Inflammatory macrophage treated with lipopolysaccharide for 1 hour (primary cell): ENCODE data around the gene MSH5.

Experiments used
- DNase-seq, 2 donors: peaks; one replicate each; pipeline ENCODE4 v3.0.0-alpha.2; 2020 to 2022

The MSH5 gene

GRCh38 chr6:31761343-31761742 lies 21.5 kb downstream of the MSH5 start:
- no peak for DNase-seq

GRCh38 chr6:31762356-31762755 lies 22.6 kb downstream of the MSH5 start, which contains the start of gene SAPCD1:
TSS of gene SAPCD1 (plus strand) at chr6:31762656. CDS start at chr6:31763055, 399 bp downstream.
- DNase-seq, result no peak

DNA sequence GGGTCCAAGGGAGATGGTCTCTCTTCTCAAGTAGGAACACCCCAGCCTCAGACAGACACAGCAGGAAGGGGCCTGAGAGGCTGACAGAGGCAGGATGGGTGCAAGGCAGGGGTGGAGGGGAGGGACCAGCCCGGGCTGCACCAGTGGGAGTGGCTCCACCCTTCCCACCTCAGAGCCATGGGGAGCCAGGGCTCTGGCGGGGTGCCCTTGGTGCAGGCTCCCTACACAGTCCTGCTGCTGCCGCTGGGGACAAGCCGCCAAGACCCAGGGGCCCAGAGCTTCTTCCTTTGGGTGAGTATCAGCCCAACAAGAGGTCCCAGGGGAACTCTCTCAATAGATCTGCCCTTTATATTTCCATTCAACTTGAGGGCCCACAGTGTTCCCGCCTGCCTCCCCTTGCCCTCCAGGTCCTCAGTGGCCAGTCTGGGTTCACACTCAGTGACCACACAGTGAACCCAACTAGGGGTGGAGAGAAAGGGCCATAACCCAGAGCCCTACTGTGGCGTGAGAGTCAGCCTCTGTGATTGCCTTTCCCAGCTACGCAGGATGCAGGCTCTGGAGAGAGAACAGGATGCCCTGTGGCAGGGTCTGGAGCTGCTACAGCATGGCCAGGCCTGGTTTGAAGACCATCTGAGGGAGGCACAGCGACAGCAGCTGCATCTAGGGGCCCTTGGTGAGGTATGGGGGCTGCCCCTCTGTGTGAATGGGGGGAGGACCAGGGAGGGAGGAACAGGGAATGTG lies 23.2 kb downstream of the MSH5 start:
- no peak for DNase-seq

GRCh38 chr6:31763619-31763940 lies 23.8 kb downstream of the MSH5 start:
- DNase-seq, result no peak

GRCh38 chr6:31764198-31764597 lies 24.4 kb downstream of the MSH5 start:
- no peak for DNase-seq

DNA sequence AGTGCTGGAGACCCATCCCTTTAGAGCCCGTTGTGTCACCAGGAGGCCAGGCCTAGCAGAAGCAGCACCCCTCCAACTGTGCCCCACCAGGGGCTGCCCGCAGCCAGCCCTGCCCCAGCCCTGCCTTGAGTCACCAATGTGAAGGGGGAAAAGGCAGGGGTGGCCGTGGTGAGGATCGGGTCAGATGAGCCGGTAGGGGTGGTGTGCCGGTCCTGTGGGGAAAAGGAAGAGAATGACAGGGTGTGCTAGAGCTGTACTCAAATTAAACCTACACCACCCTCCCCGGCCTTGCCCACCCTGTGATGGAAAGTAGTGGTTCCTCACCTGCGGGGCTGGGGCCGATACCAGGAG lies 25.7 kb downstream of the MSH5 start:
- no peak for DNase-seq

GRCh38 chr6:31765910-31766794 lies 26.3 kb downstream of the MSH5 start:
- DNase-seq, result no peak

DNA sequence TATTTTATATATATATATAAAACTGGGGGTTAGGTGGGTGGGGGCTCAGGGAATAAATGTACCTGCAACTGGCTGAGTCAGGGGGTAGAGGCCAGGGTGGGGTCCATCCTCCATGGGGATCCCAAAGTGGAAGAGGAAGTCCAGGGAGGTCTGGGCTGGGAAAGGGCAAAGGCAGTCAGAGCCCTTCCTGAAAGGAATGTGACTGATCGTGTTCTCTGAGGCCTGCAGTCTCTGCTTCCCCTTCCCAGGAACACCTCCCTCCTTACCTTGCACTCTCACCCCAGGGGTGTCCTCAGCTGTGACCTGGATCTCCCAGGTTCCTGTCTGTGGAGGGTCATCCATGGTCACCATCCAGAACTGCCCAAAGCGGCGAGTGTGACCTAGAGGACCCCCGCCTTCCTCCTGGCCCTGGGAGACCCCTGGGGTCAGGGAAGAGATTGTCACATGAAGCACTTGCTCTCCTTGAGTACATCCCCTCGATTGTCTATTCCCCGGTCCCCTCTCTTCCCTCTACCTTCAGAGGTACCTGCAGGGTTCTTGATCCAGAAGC lies 27.4 kb downstream of the MSH5 start:
- DNase-seq, result no peak

GRCh38 chr6:31768363-31769257 lies 28.8 kb downstream of the MSH5 start:
- peak; percentile 69 to 83 for DNase-seq

GRCh38 chr6:31769684-31770371 lies 30.0 kb downstream of the MSH5 start:
- DNase-seq, result peak; percentile 66 to 93

- DNase-seq, result no peak
Measured at GRCh38 chr6:31770860-31771259, 31.1 kb downstream of the MSH5 start.

DNA sequence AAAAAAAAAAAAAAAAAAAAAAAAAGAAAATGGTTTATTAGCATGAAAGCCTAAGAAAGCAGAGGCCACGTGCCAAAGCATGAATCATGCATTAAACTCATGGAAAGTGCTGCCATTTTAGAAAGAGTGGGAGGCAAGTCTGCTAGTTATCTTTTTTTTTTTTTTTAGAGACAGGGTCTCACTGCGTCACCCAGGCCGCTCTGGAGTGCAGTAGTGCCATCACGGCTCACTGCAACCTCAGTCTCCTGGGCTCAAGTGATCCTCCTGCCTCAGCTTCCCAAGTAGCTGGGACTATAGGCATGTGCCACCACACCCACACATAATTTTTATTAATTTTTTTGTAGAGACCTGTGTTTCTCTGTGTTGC lies 32.2 kb downstream of the MSH5 start:
- DNase-seq, result no peak

GRCh38 chr6:31775184-31775583 lies 35.4 kb downstream of the MSH5 start:
- DNase-seq, result no peak

DNA sequence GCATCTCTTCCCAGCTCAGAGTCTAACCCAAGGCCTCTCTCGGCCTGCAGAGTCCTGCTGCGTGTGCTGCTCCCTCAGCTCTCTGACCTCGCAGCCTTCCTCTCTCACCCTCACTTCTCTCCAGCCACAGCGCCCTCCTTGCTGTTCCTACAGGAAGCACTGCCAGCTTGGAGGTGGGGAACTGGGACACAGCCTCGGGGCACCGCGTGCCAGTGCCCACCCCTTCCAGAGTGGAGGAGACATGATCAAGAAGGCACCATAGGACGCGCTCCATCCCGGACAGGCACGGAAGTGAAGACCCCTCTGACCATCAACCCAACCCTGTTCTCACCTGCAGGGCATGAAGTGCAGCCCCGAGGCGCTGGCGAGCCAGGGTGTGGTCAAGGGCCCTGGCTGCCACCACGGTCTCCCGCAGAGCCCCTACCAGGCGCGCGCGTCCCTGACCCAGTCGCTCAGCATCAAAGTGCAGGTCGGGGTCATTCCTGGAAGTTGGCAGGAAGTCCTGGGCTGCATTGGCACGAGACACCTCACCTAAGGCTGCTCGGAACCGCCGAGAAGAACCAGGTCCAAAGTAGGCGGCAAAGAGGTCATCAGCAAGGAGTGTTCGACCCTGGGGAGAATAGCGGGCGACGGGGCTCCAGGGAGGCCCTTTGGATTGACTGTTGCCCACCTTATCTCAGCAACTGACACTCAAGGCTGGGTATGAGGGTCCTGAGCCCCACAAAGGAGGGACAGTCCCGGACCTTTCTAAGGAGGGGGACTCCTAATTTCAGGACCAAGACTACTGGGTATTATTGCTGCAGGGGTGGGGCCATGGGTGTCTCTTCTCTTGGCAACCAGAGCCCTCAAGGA lies 36.1 kb downstream of the MSH5 start:
- DNase-seq, result no peak

DNA sequence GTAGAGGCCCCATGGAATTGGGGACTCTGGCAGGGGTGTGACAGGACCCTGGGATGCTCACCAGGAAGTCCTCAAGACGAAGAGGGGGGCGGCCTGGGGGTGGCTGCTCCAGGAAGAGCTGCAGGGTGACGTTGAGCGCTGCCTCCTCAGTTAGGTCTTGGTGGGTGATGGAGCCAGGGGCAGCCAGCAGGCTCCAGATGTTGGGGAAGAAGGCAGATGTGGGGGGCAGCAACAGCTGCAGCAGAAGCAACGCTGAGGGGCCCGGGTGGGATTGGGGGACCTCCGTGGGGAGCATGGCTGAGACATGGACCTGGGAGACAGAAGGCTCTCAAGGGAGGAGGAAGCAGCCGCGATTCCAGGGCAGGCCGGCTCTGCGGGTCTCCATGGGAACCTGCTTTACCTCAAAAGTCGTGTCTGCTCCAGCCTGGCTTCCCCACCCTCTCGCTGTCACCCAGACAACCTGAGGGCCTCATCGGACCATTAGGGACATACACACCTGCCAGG lies 36.7 kb downstream of the MSH5 start:
- no peak for DNase-seq

DNA sequence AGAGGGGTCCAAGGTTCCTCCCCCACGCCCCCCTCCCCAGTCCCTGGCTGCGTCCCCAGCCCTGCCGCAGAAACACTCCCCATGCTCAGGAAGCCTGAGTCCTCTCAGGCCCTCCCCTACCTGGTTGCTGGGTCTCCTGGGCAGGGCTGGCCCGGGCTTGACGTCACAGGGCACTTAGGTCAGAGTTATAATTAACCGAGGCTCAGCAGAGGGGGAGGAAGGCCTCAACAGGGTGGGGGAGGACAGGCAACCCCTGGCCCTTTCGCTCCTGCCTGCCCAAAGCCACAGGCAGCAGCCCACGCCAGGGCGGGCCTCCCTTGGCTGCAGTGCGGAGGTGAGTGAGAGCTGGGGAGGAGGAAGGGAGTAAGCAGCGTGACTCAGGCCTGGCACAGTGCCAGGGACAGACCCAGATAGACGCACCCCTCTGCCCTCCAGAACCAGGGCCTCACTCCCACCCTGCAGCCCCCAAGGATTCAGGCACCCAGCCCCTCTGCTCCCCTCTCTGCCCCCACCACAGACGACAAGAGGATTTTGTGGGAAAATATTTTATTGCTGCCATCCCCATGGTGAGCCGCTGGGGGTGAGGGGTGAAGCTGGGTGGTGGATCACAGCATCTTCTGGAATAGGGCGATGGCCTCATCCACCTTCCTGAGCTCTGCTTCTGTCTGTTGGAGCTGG lies 37.3 kb downstream of the MSH5 start, which contains the start of gene VWA7:
TSS of gene VWA7 (minus strand) at position 340 of the 678 bp plus-strand sequence. CDS start 549 bp downstream, outside the sequence.
- peak; percentile 87 to 94 for DNase-seq

DNA sequence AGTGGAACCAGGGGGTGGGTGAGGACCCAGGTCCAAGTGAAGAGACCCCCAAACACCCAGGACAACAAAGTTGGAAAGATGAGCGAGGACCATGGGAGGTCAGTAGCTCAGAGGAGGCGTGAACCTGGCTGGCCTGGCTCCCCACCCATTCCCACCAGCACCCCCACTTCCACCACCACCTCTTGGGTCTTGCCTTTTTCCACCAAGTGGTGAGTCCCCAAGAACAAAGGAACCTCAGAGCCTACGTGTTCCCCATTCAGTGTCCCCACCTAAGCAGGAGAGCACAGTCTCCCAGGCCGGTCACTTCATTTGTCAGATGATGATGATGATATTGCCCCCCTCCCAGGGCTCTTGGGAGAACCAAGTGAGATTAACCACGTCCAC lies 37.9 kb downstream of the MSH5 start:
- DNase-seq, result no peak

GRCh38 chr6:31778193-31778592 lies 38.4 kb downstream of the MSH5 start:
- no peak for DNase-seq

- DNase-seq, result no peak
Measured at GRCh38 chr6:31778999-31779885, 39.4 kb downstream of the MSH5 start.
